Thoracic aorta (tissue), 2 donors: ENCODE measurements around the gene POLR3G. TPM values are rescaled to one million over a fixed set of nuclear protein-coding genes. Genes with fewer than 3 reads are reported as not detected.

Experiments
- ATAC-seq: fragments of 150-250 bp; one replicate; pipeline ENCODE4 v1.8.0; 2017; ENCODE audit warnings: low read depth; ENCODE audit not compliant: insufficient number of reproducible peaks, low FRiP score
- DNase-seq: peaks from one replicate; pipeline ENCODE4 v3.0.0-alpha.2; 2020; ENCODE audit warnings: low spot score
- H3K27ac ChIP-seq, 2 donors: fragments of 200-600 bp; sonication (generic); 1 replicate in 1 of 2; 2 replicates in 1 of 2; pipeline ENCODE4 v1.5.1; 2016; ENCODE audit warnings: mild to moderate bottlenecking in 2 of 2, moderate library complexity in 2 of 2
- H3K27me3 ChIP-seq: fragments of 200-600 bp; sonication (generic); replicated peaks from 2 replicates; pipeline ENCODE4 v1.6.0; 2016; ENCODE audit warnings: mild to moderate bottlenecking; ENCODE audit not compliant: insufficient read depth
- H3K36me3 ChIP-seq: fragments of 200-600 bp; sonication (generic); one replicate; pipeline ENCODE4 v1.5.1; 2016
- H3K4me1 ChIP-seq, 2 donors: fragments of 200-600 bp; sonication (generic); 1 replicate in 1 of 2; 2 replicates in 1 of 2; pipeline versions ENCODE4 v1.5.1 to v1.6.0; 2016; ENCODE audit warnings: low read depth in 2 of 2, mild to moderate bottlenecking in 1 of 2; ENCODE audit not compliant: control insufficient read depth in 1 of 2
- H3K4me3 ChIP-seq: fragments of 200-600 bp; sonication (generic); 2 replicates; pipeline ENCODE4 v1.5.1; 2016; ENCODE audit warnings: mild to moderate bottlenecking
- H3K9me3 ChIP-seq: fragments of 200-600 bp; sonication (generic); 2 replicates; pipeline ENCODE4 v1.5.1; 2016
- CTCF ChIP-seq: fragments of 200-600 bp; sonication (generic); IDR thresholded peaks from one replicate; pipeline ENCODE4 v1.5.1; 2019; ENCODE audit warnings: antibody characterized with exemption
- total RNA-seq, 2 donors: library from RNA; depleted of rRNA; stranded (reverse); fragments of >200 nt; gene quantifications; one replicate each; pipeline versions ENCODE4 v1.1.0 to v1.2.3, GENCODE V29; 2016

The POLR3G gene
- total RNA-seq, 2 donors from 2014 or later: 0.42 TPM; not detected in 1

GRCh38 chr5:90446961-90447360 lies 27.7 kb upstream of the POLR3G start:
- no peak for ATAC-seq
- Histone ChIP-seq H3K4me1 (no peaks in the 10 kb centered on the region), H3K4me3 (no peak overlapping the region), H3K36me3 (no peaks in the 10 kb centered on the region), H3K27me3 (no peaks in the 10 kb centered on the region), H3K9me3 (no peaks in the 10 kb centered on the region), H3K27ac (no peak overlapping the region)
- no peak for DNase-seq
- no peak for TF ChIP-seq CTCF

- DNase-seq (no peak), ATAC-seq (no peak)
- no peak for TF ChIP-seq CTCF
These were observed 13.4 kb upstream of the POLR3G start for GRCh38 chr5:90461288-90461687.

GRCh38 chr5:90472783-90473395 lies 1.8 kb upstream of the POLR3G start:
- Histone ChIP-seq H3K36me3 (no peaks in the 10 kb centered on the region), H3K27me3 (no peaks in the 10 kb centered on the region), H3K27ac (no peak overlapping the region), H3K4me3 (peak overlapping the region; percentile 81), H3K9me3 (no peaks in the 10 kb centered on the region), H3K4me1 (peaks cover 4 to 17% of the 10 kb centered on the region in 2 donors)
- no peak for DNase-seq
- no peak for ATAC-seq
- TF ChIP-seq CTCF: no peak

More at GRCh38 chr5:90461288-90461687, 13.4 kb upstream of the POLR3G start:
- Histone ChIP-seq H3K36me3 (no peaks in the 10 kb centered on the region), H3K4me1 (no peaks in the 10 kb centered on the region), H3K9me3 (no peaks in the 10 kb centered on the region), H3K27ac (no peak overlapping the region), H3K27me3 (no peaks in the 10 kb centered on the region), H3K4me3 (no peak overlapping the region)

- peaks cover 4 to 17% of the 10 kb centered on the region in 2 donors for H3K4me1 ChIP-seq
- no peaks in the 10 kb centered on the region for H3K9me3 ChIP-seq
- no peak for TF ChIP-seq CTCF
- DNase-seq (no peak), ATAC-seq (no peak)
- no peaks in the 10 kb centered on the region for H3K36me3 ChIP-seq
- peak overlapping the region; percentile 81 for H3K4me3 ChIP-seq
- peak overlapping the region in 1 of 2 donors; percentile 32 for H3K27ac ChIP-seq
- H3K27me3 ChIP-seq: no peaks in the 10 kb centered on the region
These were observed 1.0 kb upstream of the POLR3G start for GRCh38 chr5:90473396-90474234.

DNA sequence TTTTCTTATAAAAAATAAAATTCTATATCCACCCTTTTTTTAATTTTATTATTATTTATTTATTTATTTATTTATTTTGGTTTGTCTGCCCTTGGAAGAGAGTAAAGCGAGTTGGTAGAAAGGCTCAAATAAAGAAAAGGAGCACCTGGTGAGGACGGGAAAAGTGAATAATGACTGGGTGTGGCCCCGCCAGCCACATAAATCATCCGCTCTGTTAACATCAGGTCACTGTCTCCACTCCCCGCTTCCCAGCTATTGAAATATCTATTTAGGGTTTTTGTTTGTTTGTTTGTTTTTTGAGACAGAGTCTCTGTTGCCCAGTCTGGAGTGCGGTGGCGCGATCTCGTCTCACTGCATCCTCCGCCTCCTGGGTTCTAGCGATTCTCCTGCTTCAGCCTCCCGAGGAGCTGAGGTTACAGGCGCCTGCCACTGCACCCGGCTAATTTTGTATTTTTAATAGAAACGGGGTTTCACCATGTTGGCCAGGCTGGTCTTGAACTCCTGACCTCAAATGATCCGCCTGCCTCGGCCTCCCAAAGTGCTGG lies 844 bp downstream of the POLR3G start:
- Histone ChIP-seq H3K27ac (no peak overlapping the region), H3K4me3 (peak overlapping the region; percentile 81), H3K36me3 (no peaks in the 10 kb centered on the region), H3K9me3 (no peaks in the 10 kb centered on the region), H3K27me3 (no peaks in the 10 kb centered on the region), H3K4me1 (peaks cover 4 to 17% of the 10 kb centered on the region in 2 donors)
- no peak for TF ChIP-seq CTCF
- DNase-seq (no peak), ATAC-seq (no peak)
